KOPT-K1 (cell line): ENCODE data around the gene B4GALT3.

Experiments used
- H3K27ac ChIP-seq: fragments of 200-600 bp; sonication (generic); 2 replicates; pipeline ENCODE4 v1.5.1; 2016; ENCODE audit warnings: antibody characterized with exemption, mild to moderate bottlenecking, low read depth, low read length; ENCODE audit not compliant: poor library complexity, severe bottlenecking
- H3K36me3 ChIP-seq: fragments of 200-600 bp; sonication (generic); 2 replicates; pipeline ENCODE4 v1.5.1; 2017; ENCODE audit warnings: antibody characterized with exemption, mild to moderate bottlenecking, low read length, moderate library complexity; ENCODE audit not compliant: insufficient read depth
- H3K9me3 ChIP-seq: fragments of 200-600 bp; sonication (generic); 2 replicates; pipeline ENCODE4 v1.5.1; 2017; ENCODE audit warnings: antibody characterized with exemption, low read length, mild to moderate bottlenecking; ENCODE audit not compliant: insufficient read depth, poor library complexity, severe bottlenecking

B4GALT3 gene

DNA sequence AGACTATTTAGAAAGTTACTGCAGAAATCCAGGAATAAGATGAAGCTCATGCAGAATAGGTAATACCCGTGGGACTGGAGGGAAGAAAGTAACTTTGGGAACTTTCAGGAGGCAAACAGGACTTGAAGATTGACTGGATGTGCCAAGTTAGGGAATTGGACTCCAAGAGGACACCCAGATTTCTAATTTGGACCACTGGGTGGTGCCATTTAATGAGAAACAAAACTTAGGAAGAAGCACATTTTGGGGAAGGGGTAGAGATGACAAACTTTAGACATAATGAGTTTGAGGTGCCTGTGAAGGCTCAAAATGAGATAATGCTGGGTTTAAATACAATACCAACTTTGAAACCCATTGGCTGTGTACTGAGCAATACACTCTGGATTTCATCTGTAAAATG is 3.3 kb upstream of the B4GALT3 start:
- no peaks in the 10 kb centered on the region for H3K9me3 ChIP-seq
- peaks cover 2% of the 10 kb centered on the region; the same call in 1 of the 2 replicates for H3K36me3 ChIP-seq
- H3K27ac ChIP-seq = no peak overlapping the region

DNA sequence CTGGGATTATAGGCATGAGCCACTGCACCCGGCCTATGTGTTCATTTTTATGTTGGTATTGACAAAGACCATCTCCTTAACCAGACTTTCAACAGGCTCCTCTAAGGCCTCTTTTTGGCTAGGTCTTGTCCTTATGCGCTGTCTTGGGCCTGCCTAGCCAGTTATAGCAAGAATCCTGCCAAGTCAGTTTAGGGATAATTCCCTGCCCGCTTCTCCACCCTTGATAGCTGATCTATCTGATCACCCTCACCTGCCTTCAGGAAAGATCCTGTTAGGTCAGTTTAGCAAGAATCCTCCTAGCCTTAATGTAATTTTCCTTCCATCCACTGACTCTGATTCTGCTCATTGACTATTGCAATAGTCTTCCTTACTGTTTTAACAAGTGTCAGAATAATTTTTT is 2.4 kb upstream of the B4GALT3 start:
- no peaks in the 10 kb centered on the region for H3K9me3 ChIP-seq
- peaks cover 12% of the 10 kb centered on the region for H3K36me3 ChIP-seq
- H3K27ac ChIP-seq = no peak overlapping the region

DNA sequence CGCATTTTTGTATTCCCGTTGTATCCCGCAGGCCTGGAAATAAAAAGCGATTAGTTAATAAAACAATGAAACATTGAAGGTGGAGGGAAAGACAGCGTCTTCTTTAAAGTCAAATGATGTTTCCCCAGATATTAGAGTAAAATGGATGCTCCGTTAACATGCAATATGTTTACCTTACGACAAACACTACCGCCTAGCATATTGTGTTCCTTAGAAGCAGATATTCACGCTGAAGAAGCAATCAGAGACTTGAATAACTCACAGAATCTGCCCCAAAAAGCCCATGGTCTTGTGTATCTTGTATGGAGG is 583 bp upstream of the B4GALT3 start:
- Histone ChIP-seq H3K9me3 (no peaks in the 10 kb centered on the region), H3K27ac (peak overlapping the region; percentile 79), H3K36me3 (peaks cover 30% of the 10 kb centered on the region)

DNA sequence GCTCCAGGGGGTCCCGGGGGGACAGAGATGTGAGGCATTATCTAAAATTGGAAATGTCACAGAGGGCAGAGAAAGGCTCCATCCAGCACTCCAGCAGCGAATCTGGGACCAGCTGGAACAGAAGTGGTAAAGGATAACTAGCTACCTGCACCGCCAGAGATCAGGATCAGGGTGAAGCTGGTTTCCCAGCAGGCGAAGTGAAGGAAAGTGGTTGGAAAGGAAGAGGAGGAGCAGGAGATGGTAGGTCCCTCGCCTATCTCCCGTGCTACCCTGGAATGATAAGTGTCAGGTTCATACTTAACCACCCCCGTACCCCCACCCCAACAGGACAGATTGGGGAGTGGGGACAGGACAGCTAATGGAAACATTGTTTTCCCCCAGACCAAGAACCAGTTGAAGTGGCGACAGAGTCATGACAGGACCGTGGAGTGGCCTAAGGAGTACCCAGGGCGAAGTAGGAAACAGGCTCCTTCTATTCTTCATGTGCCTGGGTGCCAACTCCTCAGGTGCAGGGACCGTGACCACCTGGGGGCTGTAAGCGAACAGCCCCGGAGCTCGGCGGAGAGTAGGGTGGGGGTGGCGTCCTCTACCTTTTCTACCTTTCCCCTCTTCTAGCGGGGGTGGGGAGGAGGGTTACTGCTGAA is 717 bp downstream of the B4GALT3 start:
- peak overlapping the region; percentile 79 for H3K27ac ChIP-seq
- no peaks in the 10 kb centered on the region for H3K9me3 ChIP-seq
- peaks cover 43% of the 10 kb centered on the region for H3K36me3 ChIP-seq

- peaks cover 50% of the 10 kb centered on the region for H3K36me3 ChIP-seq
- H3K27ac ChIP-seq = no peak overlapping the region
- H3K9me3 ChIP-seq = no peaks in the 10 kb centered on the region
These were observed 1.4 kb downstream of the B4GALT3 start for GRCh38 chr1:161175771-161176453.

DNA sequence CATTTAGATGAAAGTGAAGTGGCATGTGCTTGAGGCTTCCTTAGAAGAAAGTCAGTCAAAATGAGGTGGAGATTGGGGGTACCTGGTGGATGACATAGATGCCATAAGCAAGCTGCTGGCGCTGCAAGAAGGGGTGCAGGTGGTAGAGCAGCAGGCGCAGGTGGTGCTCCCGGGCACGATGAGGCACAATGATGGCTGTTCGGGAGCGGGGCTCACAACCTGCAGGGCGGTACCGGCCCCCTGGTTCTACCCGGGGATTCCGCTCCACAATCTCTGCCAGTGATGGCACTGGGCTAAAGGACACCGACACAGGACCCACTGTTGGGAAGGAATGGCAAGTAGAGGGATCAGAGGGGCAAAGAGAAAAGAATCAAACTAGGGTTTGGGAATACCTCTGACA is 2.4 kb downstream of the B4GALT3 start:
- no peak overlapping the region for H3K27ac ChIP-seq

GRCh38 chr1:161173711-161174110 is 3.6 kb downstream of the B4GALT3 start:
- Histone ChIP-seq H3K9me3 (no peaks in the 10 kb centered on the region), H3K36me3 (peaks cover 68% of the 10 kb centered on the region), H3K27ac (no peak overlapping the region)

More for the DNA sequence above, 2.4 kb downstream of the B4GALT3 start:
- no peaks in the 10 kb centered on the region for H3K9me3 ChIP-seq
- H3K36me3 ChIP-seq = peaks cover 58% of the 10 kb centered on the region

- Histone ChIP-seq H3K9me3 (no peaks in the 10 kb centered on the region), H3K36me3 (peaks cover 68% of the 10 kb centered on the region), H3K27ac (no peak overlapping the region)
These were observed 4.4 kb downstream of the B4GALT3 start for GRCh38 chr1:161172776-161173376.

DNA sequence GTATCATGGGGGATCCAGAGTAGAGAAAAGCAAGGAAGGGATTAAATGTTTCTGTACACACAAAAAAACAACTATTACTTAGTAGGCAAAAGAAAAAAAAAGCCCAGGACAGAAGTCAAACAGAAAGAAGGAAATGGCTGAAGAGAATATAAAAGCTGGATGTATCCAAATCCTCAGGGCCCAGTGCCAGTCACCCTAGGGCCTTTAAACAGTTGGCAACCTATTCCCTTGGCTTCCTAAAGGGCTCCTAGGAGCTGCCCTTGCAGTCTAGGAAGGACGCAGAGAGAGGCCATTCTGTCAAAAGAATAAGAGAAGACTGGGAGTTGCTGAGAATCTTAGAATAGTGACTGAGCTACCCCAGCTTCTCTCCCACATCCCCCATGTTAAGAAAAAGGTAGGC is 5.0 kb downstream of the B4GALT3 start:
- Histone ChIP-seq H3K9me3 (no peaks in the 10 kb centered on the region), H3K36me3 (peaks cover 68% of the 10 kb centered on the region), H3K27ac (no peak overlapping the region)

DNA sequence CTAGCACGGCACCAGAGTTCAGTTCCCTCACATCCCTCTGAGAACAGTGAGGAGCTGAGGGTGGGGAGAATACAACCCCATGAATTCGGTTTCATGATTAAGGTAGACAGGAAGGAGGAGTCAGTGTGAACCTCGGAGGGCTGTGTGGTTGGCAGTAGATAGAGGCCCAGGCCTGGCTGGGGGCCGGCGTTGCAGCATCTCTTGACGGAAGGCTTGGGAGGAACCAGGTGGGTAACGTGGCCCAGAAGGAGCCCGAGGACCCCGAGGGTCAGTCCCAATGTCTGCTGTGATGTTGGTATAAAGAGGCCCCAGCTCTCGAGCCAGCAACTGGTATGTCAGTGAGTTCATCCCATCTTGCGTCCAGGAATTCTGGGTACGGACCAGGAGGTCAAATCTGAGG is 5.6 kb downstream of the B4GALT3 start:
- Histone ChIP-seq H3K9me3 (no peaks in the 10 kb centered on the region), H3K27ac (no peak overlapping the region), H3K36me3 (peaks cover 68% of the 10 kb centered on the region)

DNA sequence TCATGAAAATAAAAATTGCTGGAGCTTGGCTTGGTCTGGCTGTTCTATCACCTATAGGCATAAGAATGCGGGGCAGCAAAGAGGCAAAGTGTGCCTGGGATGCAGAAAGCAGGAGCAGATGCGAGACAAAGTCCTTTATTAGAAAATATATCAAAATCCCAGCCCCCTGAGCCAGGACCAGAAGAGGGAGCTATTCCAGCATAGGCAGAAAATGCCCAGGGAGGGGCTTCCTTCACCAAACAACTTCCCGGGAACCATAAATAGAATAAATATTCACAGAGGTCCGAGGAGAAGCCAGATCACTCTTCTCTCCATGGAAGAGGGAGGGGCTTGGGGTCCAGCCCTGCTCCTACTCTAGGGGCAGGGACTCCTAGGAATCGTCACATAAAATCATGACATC is 6.1 kb downstream of the B4GALT3 start:
- H3K36me3 ChIP-seq = peaks cover 68% of the 10 kb centered on the region
- no peak overlapping the region for H3K27ac ChIP-seq
- H3K9me3 ChIP-seq = no peaks in the 10 kb centered on the region

DNA sequence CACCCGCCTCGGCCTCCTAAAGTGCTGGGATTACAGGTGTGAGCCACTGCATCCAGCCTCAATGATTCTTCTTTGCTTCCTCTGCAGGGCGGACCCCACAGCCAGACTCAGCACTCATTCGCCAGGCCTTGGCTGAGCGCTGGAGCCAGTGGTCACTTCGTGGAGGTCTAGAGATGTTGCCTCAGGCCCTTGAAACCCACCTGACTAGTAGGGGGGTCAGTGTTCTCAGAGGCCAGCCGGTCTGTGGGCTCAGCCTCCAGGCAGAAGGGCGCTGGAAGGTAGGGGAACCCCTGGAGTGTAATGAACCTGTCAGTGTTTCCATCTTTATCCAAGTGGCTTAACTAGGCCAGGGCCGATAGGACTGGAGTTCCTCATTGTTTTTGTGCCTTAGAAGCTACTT is 8.4 kb downstream of the B4GALT3 start:
- Histone ChIP-seq H3K36me3 (peaks cover 61% of the 10 kb centered on the region), H3K27ac (no peak overlapping the region), H3K9me3 (no peaks in the 10 kb centered on the region)

GRCh38 chr1:161166669-161167548 is 10.4 kb downstream of the B4GALT3 start:
- H3K27ac ChIP-seq = peak overlapping the region; percentile 71
- H3K36me3 ChIP-seq = peaks cover 61% of the 10 kb centered on the region
- H3K9me3 ChIP-seq = no peaks in the 10 kb centered on the region

- H3K27ac ChIP-seq = peak within 1 kb of the TSS; percentile 71
These were observed 11.3 kb downstream of the B4GALT3 start, which contains the start of gene PPOX for GRCh38 chr1:161165742-161166668. PPOX (plus strand) TSS chr1:161166426; CDS start chr1:161166848, 422 bp downstream.

More at GRCh38 chr1:161165742-161166668, 11.3 kb downstream of the B4GALT3 start, which contains the start of gene PPOX:
- Histone ChIP-seq H3K9me3 (no peaks in the 10 kb centered on the region), H3K36me3 (peaks cover 61% of the 10 kb centered on the region)
